Measurements from ENCODE around the gene TMEM154.
A peak's percentile ranks its signal among the peaks of the same experiment; 100 is the strongest.

Gene TMEM154

GRCh38 chr4:152679414-152680281, at the start of gene TMEM154:
TSS of gene TMEM154 (minus strand) at chr4:152679997. CDS start at chr4:152679933, 64 bp downstream.
- peak; percentile 59 to 77 (median 64) for DNase-seq

- no peak for DNase-seq
These were observed 49.7 kb upstream of the TMEM154 start for GRCh38 chr4:152729466-152729865.

GRCh38 chr4:152728343-152728742, 48.5 kb upstream of the TMEM154 start:
- no peak for DNase-seq

GRCh38 chr4:152727784-152728183, 48.0 kb upstream of the TMEM154 start:
- DNase-seq, result no peak

GRCh38 chr4:152724494-152724893, 44.7 kb upstream of the TMEM154 start:
- DNase-seq, result no peak

GRCh38 chr4:152723236-152723635, 43.4 kb upstream of the TMEM154 start:
- no peak for DNase-seq

GRCh38 chr4:152719801-152720556, 40.2 kb upstream of the TMEM154 start:
- DNase-seq, result no peak

GRCh38 chr4:152719291-152719690, 39.5 kb upstream of the TMEM154 start:
- DNase-seq, result no peak

- no peak for DNase-seq
These were observed 35.3 kb upstream of the TMEM154 start for GRCh38 chr4:152715076-152715475.

GRCh38 chr4:152713951-152714705, 34.3 kb upstream of the TMEM154 start:
- no peak for DNase-seq

GRCh38 chr4:152709675-152710438, 30.1 kb upstream of the TMEM154 start:
- no peak for DNase-seq

- no peak for DNase-seq
These were observed 29.0 kb upstream of the TMEM154 start for GRCh38 chr4:152708796-152709195.

GRCh38 chr4:152708361-152708760, 28.6 kb upstream of the TMEM154 start:
- DNase-seq, result no peak

GRCh38 chr4:152707632-152708031, 27.8 kb upstream of the TMEM154 start:
- no peak for DNase-seq

- no peak for DNase-seq
These were observed 26.1 kb upstream of the TMEM154 start for GRCh38 chr4:152705903-152706302.

GRCh38 chr4:152704788-152705187, 25.0 kb upstream of the TMEM154 start:
- no peak for DNase-seq

GRCh38 chr4:152700151-152700550, 20.4 kb upstream of the TMEM154 start:
- no peak for DNase-seq

- no peak for DNase-seq
These were observed 19.5 kb upstream of the TMEM154 start for GRCh38 chr4:152699313-152699712.

- no peak for DNase-seq
These were observed 18.3 kb upstream of the TMEM154 start for GRCh38 chr4:152698089-152698499.

- DNase-seq, result no peak
These were observed 17.7 kb upstream of the TMEM154 start for GRCh38 chr4:152697284-152698088.

GRCh38 chr4:152696764-152697261, 17.0 kb upstream of the TMEM154 start:
- DNase-seq, result peak; percentile 47 to 69 (median 60)

All from suppressor macrophage treated with lipopolysaccharide for 1 hour (primary cell).